K562 (cell line): ENCODE results near the gene GARIN5B. TPM values are rescaled to one million over a fixed set of nuclear protein-coding genes. Genes with fewer than 3 reads are reported as not detected.
A peak's percentile ranks its signal among the peaks of the same experiment; 100 is the strongest.

ENCODE experiments used
- CGGBP1 ChIP-seq: fragments of 250-450 bp; sonication (Bioruptor Pico); IDR thresholded peaks from 2 replicates; pipeline ENCODE4 v1.9.0; 2021; ENCODE audit warnings: mild to moderate bottlenecking
- CXXC5 ChIP-seq: fragments of 250-450 bp; sonication (Bioruptor Pico); IDR thresholded peaks from 2 replicates; pipeline ENCODE4 v1.8.0; 2022; ENCODE audit warnings: inconsistent platforms, mild to moderate bottlenecking, moderate library complexity
- GABPB1 ChIP-seq: sonication (generic); formaldehyde crosslinking; IDR thresholded peaks from 2 replicates; pipeline ENCODE4 v1.8.0; 2022; ENCODE audit warnings: mild to moderate bottlenecking, missing genetic modification reagents
- HNRNPL ChIP-seq: fragments of 200-400 bp; formaldehyde crosslinking; IDR thresholded peaks from 2 replicates; pipeline ENCODE4 v1.6.1; 2017; ENCODE audit warnings: low read depth, mild to moderate bottlenecking, low read length
- MAFK ChIP-seq: IDR thresholded peaks from 2 replicates; pipeline ENCODE4 v1.6.1; 2011; ENCODE audit warnings: low read length, improper control_type of control experiment
- MYC ChIP-seq, 2 experiments: fragments of 250-450 bp in 1 of 2; sonication (Bioruptor Pico) in 1 of 2; IDR thresholded peaks; 2 replicates each; pipeline versions ENCODE4 v1.5.1 to v1.6.1; 2012 to 2021; ENCODE audit warnings: low read depth in 2 of 2, borderline replicate concordance in 1 of 2, improper control_type of control experiment in 1 of 2, low read length in 1 of 2, mild to moderate bottlenecking in 1 of 2, moderate library complexity in 1 of 2
- NBN ChIP-seq: fragments of 450-650 bp; IDR thresholded peaks from 2 replicates; pipeline ENCODE4 v1.6.1; 2016; ENCODE audit warnings: low read depth, mild to moderate bottlenecking
- NCOA4 ChIP-seq: fragments of 450-650 bp; IDR thresholded peaks from 2 replicates; pipeline ENCODE4 v1.6.1; 2018; ENCODE audit warnings: mild to moderate bottlenecking; ENCODE audit not compliant: partially characterized antibody
- NFIC ChIP-seq: fragments of 450-650 bp; IDR thresholded peaks from 2 replicates; pipeline ENCODE4 v1.6.1; 2017; ENCODE audit warnings: mild to moderate bottlenecking, inconsistent platforms
- NR3C1 ChIP-seq: sonication (generic); formaldehyde crosslinking; IDR thresholded peaks from 2 replicates; pipeline ENCODE4 v1.8.1; 2022; ENCODE audit warnings: missing genetic modification reagents
- PRPF4 ChIP-seq: fragments of 200-400 bp; formaldehyde crosslinking; IDR thresholded peaks from one replicate; pipeline ENCODE4 v1.6.1; 2017; ENCODE audit warnings: low read length, low read depth, mild to moderate bottlenecking; ENCODE audit not compliant: insufficient read depth, poor library complexity, severe bottlenecking
- USF2 ChIP-seq: sonication (generic); formaldehyde crosslinking; IDR thresholded peaks from 2 replicates; pipeline ENCODE4 v1.5.0; 2020; ENCODE audit warnings: missing genetic modification reagents
- VEZF1 ChIP-seq: fragments of 200-800 bp; sonication (Bioruptor generic); IDR thresholded peaks from 2 replicates; pipeline ENCODE4 v1.6.1; 2017; ENCODE audit warnings: missing genetic modification characterization, missing compliant biosample characterization
- ZBTB2 ChIP-seq: fragments of 450-650 bp; IDR thresholded peaks from 2 replicates; pipeline ENCODE4 v1.6.1; 2016; ENCODE audit warnings: antibody characterized with exemption
- ZC3H4 ChIP-seq: sonication (generic); formaldehyde crosslinking; IDR thresholded peaks from 2 replicates; pipeline ENCODE4 v1.9.0; 2021; ENCODE audit warnings: missing genetic modification reagents, borderline replicate concordance
- ZNF143 ChIP-seq: sonication (generic); formaldehyde crosslinking; IDR thresholded peaks from 2 replicates; pipeline ENCODE4 v1.9.0; 2022; ENCODE audit warnings: mild to moderate bottlenecking, missing genetic modification reagents
- ZNF347 ChIP-seq: fragments of 450-650 bp; formaldehyde crosslinking; IDR thresholded peaks from 2 replicates; pipeline ENCODE4 v1.4.0; 2020; ENCODE audit warnings: low read depth, mild to moderate bottlenecking, moderate library complexity
- polyA plus RNA-seq, 8 experiments: library from polyadenylated mRNA; depleted of rRNA in 4 of 8; stranded (reverse) in 5 of 8; unstranded in 3 of 8; fragments of >200 nt; fragmentation: Nextera tagmentation in 2 of 8; fragmentation: Illumina TruSeq in 1 of 8; extraction: Ambion mirVana in 2 of 8; extraction: Trizol in 1 of 8; gene quantifications; 2 replicates each; pipeline versions ENCODE4 v1.2.1 to v1.2.3, GENCODE V29; 2011 to 2014; ENCODE audit warnings: inconsistent platforms in 1 of 8, missing spikeins in 1 of 8
- total RNA-seq, 7 experiments: library from RNA; depleted of rRNA in 6 of 7; stranded (reverse); fragments of >200 nt in 6 of 7; fragmentation: Illumina TruSeq in 2 of 7; extraction: Trizol in 2 of 7; gene quantifications; 2 replicates each; pipeline versions ENCODE4 v1.2.1 to v1.2.3, GENCODE V29; 2011 to 2021; ENCODE audit warnings: low replicate concordance in 1 of 7
- TF ChIP-seq, protein P1 (sequence below): sonication (generic); formaldehyde crosslinking; IDR thresholded peaks from 2 replicates; pipeline ENCODE4 v1.8.1; 2023; ENCODE audit warnings: mild to moderate bottlenecking, missing genetic modification reagents
- TF ChIP-seq, protein P2 (sequence below): sonication (generic); formaldehyde crosslinking; IDR thresholded peaks from 2 replicates; pipeline ENCODE4 v1.8.0; 2022; ENCODE audit warnings: missing genetic modification reagents, mild to moderate bottlenecking, moderate library complexity, borderline replicate concordance
- TF ChIP-seq, protein P3 (sequence below): IDR thresholded peaks from 3 replicates; pipeline ENCODE4 v1.6.1; 2011; ENCODE audit warnings: borderline replicate concordance, mild to moderate bottlenecking; ENCODE audit not compliant: insufficient read length, insufficient read depth

Gene GARIN5B
- total and polyA plus RNA-seq, 9 of the 15 experiments (the other 6 are each of a cell fraction or from before 2014, with no cell fraction given): not detected

DNA sequence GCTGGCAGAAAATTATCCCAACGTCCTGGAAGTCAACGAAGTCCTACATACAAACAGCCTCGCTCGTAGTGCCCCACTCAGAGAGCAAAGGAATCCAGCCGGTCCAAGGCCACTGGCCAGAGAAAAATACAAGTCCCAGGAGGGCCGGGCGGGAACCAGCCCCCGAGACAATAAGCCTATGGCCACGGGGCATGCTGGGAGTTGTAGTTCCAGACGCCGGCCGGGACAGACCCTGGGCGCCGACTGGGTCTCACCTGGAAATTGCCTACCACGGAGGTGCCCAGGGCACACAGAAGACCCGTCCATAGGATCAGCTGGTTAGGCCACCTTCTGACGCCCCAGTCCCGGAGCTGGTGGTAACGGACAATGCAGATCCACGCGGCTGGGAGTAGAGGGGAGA lies 43.3 kb downstream of the GARIN5B start (continued):
- no peak for TF ChIP-seq USF2 (CRISPR knock-in tag)
- no peak for TF ChIP-seq ZNF347 (CRISPR knock-in tag)
- TF ChIP-seq, protein P1, sequence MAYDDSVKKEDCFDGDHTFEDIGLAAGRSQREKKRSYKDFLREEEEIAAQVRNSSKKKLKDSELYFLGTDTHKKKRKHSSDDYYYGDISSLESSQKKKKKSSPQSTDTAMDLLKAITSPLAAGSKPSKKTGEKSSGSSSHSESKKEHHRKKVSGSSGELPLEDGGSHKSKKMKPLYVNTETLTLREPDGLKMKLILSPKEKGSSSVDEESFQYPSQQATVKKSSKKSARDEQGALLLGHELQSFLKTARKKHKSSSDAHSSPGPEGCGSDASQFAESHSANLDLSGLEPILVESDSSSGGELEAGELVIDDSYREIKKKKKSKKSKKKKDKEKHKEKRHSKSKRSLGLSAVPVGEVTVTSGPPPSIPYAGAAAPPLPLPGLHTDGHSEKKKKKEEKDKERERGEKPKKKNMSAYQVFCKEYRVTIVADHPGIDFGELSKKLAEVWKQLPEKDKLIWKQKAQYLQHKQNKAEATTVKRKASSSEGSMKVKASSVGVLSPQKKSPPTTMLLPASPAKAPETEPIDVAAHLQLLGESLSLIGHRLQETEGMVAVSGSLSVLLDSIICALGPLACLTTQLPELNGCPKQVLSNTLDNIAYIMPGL (CRISPR knock-in tag): no peak
- TF ChIP-seq NR3C1 (CRISPR knock-in tag): no peak
- TF ChIP-seq VEZF1 (CRISPR knock-in tag): peak; percentile 36; the same call in 1 of the 2 replicates
- TF ChIP-seq PRPF4: no peak
- no peak for TF ChIP-seq NFIC
- TF ChIP-seq ZBTB2: no peak
- TF ChIP-seq, protein P2, sequence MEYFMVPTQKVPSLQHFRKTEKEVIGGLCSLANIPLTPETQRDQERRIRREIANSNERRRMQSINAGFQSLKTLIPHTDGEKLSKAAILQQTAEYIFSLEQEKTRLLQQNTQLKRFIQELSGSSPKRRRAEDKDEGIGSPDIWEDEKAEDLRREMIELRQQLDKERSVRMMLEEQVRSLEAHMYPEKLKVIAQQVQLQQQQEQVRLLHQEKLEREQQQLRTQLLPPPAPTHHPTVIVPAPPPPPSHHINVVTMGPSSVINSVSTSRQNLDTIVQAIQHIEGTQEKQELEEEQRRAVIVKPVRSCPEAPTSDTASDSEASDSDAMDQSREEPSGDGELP (CRISPR knock-in tag): 0 out of 2 replicates have a peak, but pooled peaks have one; percentile 15
- TF ChIP-seq CGGBP1: no peak
- TF ChIP-seq, protein P3, sequence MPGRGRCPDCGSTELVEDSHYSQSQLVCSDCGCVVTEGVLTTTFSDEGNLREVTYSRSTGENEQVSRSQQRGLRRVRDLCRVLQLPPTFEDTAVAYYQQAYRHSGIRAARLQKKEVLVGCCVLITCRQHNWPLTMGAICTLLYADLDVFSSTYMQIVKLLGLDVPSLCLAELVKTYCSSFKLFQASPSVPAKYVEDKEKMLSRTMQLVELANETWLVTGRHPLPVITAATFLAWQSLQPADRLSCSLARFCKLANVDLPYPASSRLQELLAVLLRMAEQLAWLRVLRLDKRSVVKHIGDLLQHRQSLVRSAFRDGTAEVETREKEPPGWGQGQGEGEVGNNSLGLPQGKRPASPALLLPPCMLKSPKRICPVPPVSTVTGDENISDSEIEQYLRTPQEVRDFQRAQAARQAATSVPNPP: no peak
- no peak for TF ChIP-seq NBN
- TF ChIP-seq NCOA4: no peak
- TF ChIP-seq MAFK: no peak
- TF ChIP-seq ZC3H4: no peak
- peak; percentile 93 for TF ChIP-seq ZNF143
- no peak for TF ChIP-seq CXXC5
- no peak for TF ChIP-seq HNRNPL
- TF ChIP-seq GABPB1: 0 out of 2 replicates have a peak, but pooled peaks have one; percentile 32
- no peak for TF ChIP-seq MYC (IDR thresholded peaks at IDR 0.05; ENCODE audit: low read depth, low read length)
- TF ChIP-seq MYC (CRISPR knock-in tag; IDR thresholded peaks at IDR 0.05; ENCODE audit: borderline replicate concordance, low read depth): no peak
